Effector memory CD8-positive, alpha-beta T cell (primary cell): Measurements from ENCODE around the gene CDC37.

Experiments
- ATAC-seq: fragments of 150-1000 bp; cut with Tn5 transposase; replicated peaks from 2 replicates; pipeline ENCODE4 v1.10.0; 2021; ENCODE audit warnings: mild to moderate bottlenecking, moderate library complexity
- DNase-seq, 3 experiments: peaks; one replicate each; pipeline ENCODE4 v3.0.0; 2021
- H3K27ac Mint-ChIP-seq, 2 donors: one replicate each; pipeline ENCODE4 v1.8.0; 2022; ENCODE audit warnings: mild to moderate bottlenecking in 2 of 2, mixed read lengths in 2 of 2, moderate library complexity in 2 of 2
- H3K27me3 Mint-ChIP-seq, 2 donors: one replicate each; pipeline ENCODE4 v1.8.0; 2022; ENCODE audit warnings: mixed read lengths in 2 of 2
- H3K36me3 Mint-ChIP-seq: one replicate; pipeline ENCODE4 v1.8.0; 2022; ENCODE audit warnings: mild to moderate bottlenecking, moderate library complexity, mixed read lengths; ENCODE audit not compliant: insufficient read depth
- H3K4me1 Mint-ChIP-seq, 2 donors: one replicate each; pipeline ENCODE4 v1.8.0; 2022; ENCODE audit warnings: low read depth in 2 of 2, mixed read lengths in 2 of 2
- H3K4me3 Mint-ChIP-seq, 2 donors: one replicate each; pipeline ENCODE4 v1.8.0; 2022; ENCODE audit warnings: mild to moderate bottlenecking in 2 of 2, mixed read lengths in 2 of 2, moderate library complexity in 2 of 2
- H3K9me3 Mint-ChIP-seq, 2 donors: one replicate each; pipeline ENCODE4 v1.8.0; 2022; ENCODE audit warnings: mixed read lengths in 2 of 2

CDC37 gene

GRCh38 chr19:10428996-10429381 is 25.6 kb upstream of the CDC37 start:
- Mint-ChIP-seq H3K27me3 (peaks cover 0 to 6% of the 10 kb centered on the region in 2 donors), H3K36me3 (peaks cover 62% of the 10 kb centered on the region), H3K9me3 (peaks cover 0 to 2% of the 10 kb centered on the region in 2 donors), H3K27ac (peak overlapping the region; percentile 96 to 100), H3K4me3 (peak overlapping the region; percentile 72 to 86), H3K4me1 (peaks cover 68 to 73% of the 10 kb centered on the region in 2 donors)
- DNase-seq = no peak
- ATAC-seq = no peak

- DNase-seq (no peak), ATAC-seq (no peak)
- Mint-ChIP-seq H3K27me3 (peaks cover 3 to 9% of the 10 kb centered on the region in 2 donors), H3K4me3 (peak overlapping the region; percentile 72 to 86), H3K36me3 (peaks cover 67% of the 10 kb centered on the region), H3K27ac (peak overlapping the region; percentile 96 to 100), H3K9me3 (peaks cover 0 to 2% of the 10 kb centered on the region in 2 donors), H3K4me1 (peaks cover 67 to 72% of the 10 kb centered on the region in 2 donors)
Observed at GRCh38 chr19:10427169-10427568, 23.8 kb upstream of the CDC37 start.

- Mint-ChIP-seq H3K36me3 (peaks cover 65% of the 10 kb centered on the region), H3K27ac (peak overlapping the region; percentile 98 to 100), H3K4me1 (peaks cover 64 to 69% of the 10 kb centered on the region in 2 donors), H3K27me3 (peaks cover 31 to 32% of the 10 kb centered on the region in 2 donors), H3K9me3 (peaks cover 0 to 2% of the 10 kb centered on the region in 2 donors), H3K4me3 (peak overlapping the region; percentile 81 to 83)
- peak in 2 of 3 experiments; percentile 48 to 56 for DNase-seq
- ATAC-seq = peak; percentile 5
Observed at GRCh38 chr19:10424011-10424637, 20.8 kb upstream of the CDC37 start.

- Mint-ChIP-seq H3K36me3 (peaks cover 57% of the 10 kb centered on the region), H3K27ac (no peak overlapping the region)
Observed at GRCh38 chr19:10422846-10423245, 19.5 kb upstream of the CDC37 start.

GRCh38 chr19:10422046-10422461 is 18.7 kb upstream of the CDC37 start:
- peaks cover 54 to 56% of the 10 kb centered on the region in 2 donors for H3K4me1 Mint-ChIP-seq
- H3K27ac Mint-ChIP-seq = peak overlapping the region; percentile 15 to 53
- H3K27me3 Mint-ChIP-seq = peaks cover 33 to 48% of the 10 kb centered on the region in 2 donors
- ATAC-seq = no peak
- no peaks in the 10 kb centered on the region for H3K9me3 Mint-ChIP-seq
- H3K36me3 Mint-ChIP-seq = peaks cover 51% of the 10 kb centered on the region
- DNase-seq = no peak
- peak overlapping the region in 1 of 2 donors; percentile 67 for H3K4me3 Mint-ChIP-seq

More at GRCh38 chr19:10422846-10423245, 19.5 kb upstream of the CDC37 start:
- DNase-seq = no peak
- no peak for ATAC-seq
- Mint-ChIP-seq H3K9me3 (no peaks in the 10 kb centered on the region), H3K4me3 (peak overlapping the region in 1 of 2 donors; percentile 83), H3K4me1 (peaks cover 62 to 63% of the 10 kb centered on the region in 2 donors), H3K27me3 (peaks cover 34 to 44% of the 10 kb centered on the region in 2 donors)

- no peak for ATAC-seq
- Mint-ChIP-seq H3K36me3 (peaks cover 55% of the 10 kb centered on the region), H3K27me3 (peaks cover 39 to 54% of the 10 kb centered on the region in 2 donors), H3K4me3 (peak overlapping the region; percentile 64 to 67), H3K27ac (peak overlapping the region; percentile 15 to 53), H3K4me1 (peaks cover 57 to 59% of the 10 kb centered on the region in 2 donors), H3K9me3 (no peaks in the 10 kb centered on the region)
- no peak for DNase-seq
Observed at GRCh38 chr19:10421240-10422045, 18.1 kb upstream of the CDC37 start.

GRCh38 chr19:10420444-10421239 is 17.3 kb upstream of the CDC37 start, which contains the start of gene PDE4A:
Gene PDE4A (plus strand): TSS chr19:10420538. CDS start chr19:10420765, 227 bp downstream.
- ATAC-seq (no peak), DNase-seq (peak; percentile 60 to 68 (median 65))
- Mint-ChIP-seq H3K4me1 (peaks cover 60 to 64% of the 10 kb centered on the region in 2 donors), H3K36me3 (peaks cover 58% of the 10 kb centered on the region), H3K4me3 (peak within 1 kb of the TSS; percentile 76 to 81), H3K27ac (peak within 1 kb of the TSS; percentile 30 to 88), H3K9me3 (no peaks in the 10 kb centered on the region), H3K27me3 (peaks cover 40 to 56% of the 10 kb centered on the region in 2 donors)

GRCh38 chr19:10419646-10420443 is 16.5 kb upstream of the CDC37 start:
- Mint-ChIP-seq H3K9me3 (no peaks in the 10 kb centered on the region), H3K27me3 (peaks cover 40 to 56% of the 10 kb centered on the region in 2 donors), H3K4me1 (peaks cover 54 to 57% of the 10 kb centered on the region in 2 donors), H3K4me3 (peak overlapping the region; percentile 76 to 81), H3K27ac (peak overlapping the region; percentile 30 to 88), H3K36me3 (peaks cover 50% of the 10 kb centered on the region)
- DNase-seq (peak in 2 of 3 experiments; percentile 43 to 49), ATAC-seq (peak; percentile 21)

- H3K4me1 Mint-ChIP-seq = peaks cover 51% of the 10 kb centered on the region in 2 donors
- ATAC-seq (no peak), DNase-seq (no peak)
- H3K36me3 Mint-ChIP-seq = peaks cover 46% of the 10 kb centered on the region
- peaks cover 40 to 56% of the 10 kb centered on the region in 2 donors for H3K27me3 Mint-ChIP-seq
- H3K27ac Mint-ChIP-seq = peak overlapping the region; percentile 30 to 88
- H3K4me3 Mint-ChIP-seq = peak overlapping the region; percentile 76 to 81
- no peaks in the 10 kb centered on the region for H3K9me3 Mint-ChIP-seq
Observed at GRCh38 chr19:10419200-10419645, 15.9 kb upstream of the CDC37 start.

GRCh38 chr19:10418485-10419199 is 15.3 kb upstream of the CDC37 start:
- H3K27ac Mint-ChIP-seq = peak overlapping the region in 1 of 2 donors; percentile 88
- DNase-seq (no peak), ATAC-seq (no peak)
- H3K4me3 Mint-ChIP-seq = peak overlapping the region; percentile 62 to 76
- peaks cover 45 to 48% of the 10 kb centered on the region in 2 donors for H3K4me1 Mint-ChIP-seq
- H3K27me3 Mint-ChIP-seq = peaks cover 40 to 56% of the 10 kb centered on the region in 2 donors
- H3K36me3 Mint-ChIP-seq = peaks cover 41% of the 10 kb centered on the region
- H3K9me3 Mint-ChIP-seq = no peaks in the 10 kb centered on the region

GRCh38 chr19:10418235-10418484 is 14.8 kb upstream of the CDC37 start:
- peak overlapping the region in 1 of 2 donors; percentile 88 for H3K27ac Mint-ChIP-seq
- peaks cover 37% of the 10 kb centered on the region for H3K36me3 Mint-ChIP-seq
- H3K9me3 Mint-ChIP-seq = no peaks in the 10 kb centered on the region
- DNase-seq = no peak
- H3K27me3 Mint-ChIP-seq = peaks cover 40 to 56% of the 10 kb centered on the region in 2 donors
- H3K4me1 Mint-ChIP-seq = peaks cover 43 to 44% of the 10 kb centered on the region in 2 donors
- no peak for ATAC-seq
- peak overlapping the region; percentile 62 to 76 for H3K4me3 Mint-ChIP-seq
